Endothelial cell of umbilical vein (primary cell): Measurements from ENCODE around the gene SIAH1. TPM values are rescaled to one million over a fixed set of nuclear protein-coding genes. Genes with fewer than 3 reads are reported as not detected.
"Not testable (repeated sequence)": the region's sequence is repeated elsewhere in the genome, so short reads cannot be mapped to it uniquely, and the experiment has no call there.

Experiments used
- BruUV-seq: library from RNA; stranded (reverse); fragments of 400-500 nt; replicated peaks from 2 replicates; lab custom pipeline; 2021; lab: Mats Ljungman, UMichigan
- CTCF ChIA-PET: fragments of 300-600, 350-600 bp; sonication (Branson Sonifier 250); formaldehyde crosslinking; loops from one replicate; lab custom pipeline; 2021; ENCODE audit warnings: antibody characterized with exemption, inconsistent platforms; lab: Charles Lee
- POLR2A ChIA-PET: fragments of 300-600, 350-600 bp; sonication (Branson Sonifier 250); formaldehyde crosslinking; loops from one replicate; lab custom pipeline; 2021; ENCODE audit warnings: antibody characterized with exemption, inconsistent platforms; lab: Charles Lee
- DNase-seq: peaks from one replicate; pipeline ENCODE4 v3.0.0-alpha.2; 2011; ENCODE audit warnings: low read depth, low spot score
- FAIRE-seq: peaks from 2 replicates; lab custom pipeline; 2011; peaks lifted over from hg19 to GRCh38; lab: Jason Lieb, UNC
- H2AFZ ChIP-seq: 2 replicates; pipeline ENCODE4 v1.6.0; 2012; ENCODE audit warnings: low read depth, low read length, control low read depth, inconsistent platforms
- H3K27ac ChIP-seq: 2 replicates; pipeline ENCODE4 v1.5.1; 2011; ENCODE audit warnings: low read depth, mild to moderate bottlenecking, control low read depth, low read length, moderate library complexity; ENCODE audit not compliant: insufficient read depth
- H3K27me3 ChIP-seq, 2 experiments: 2 replicates each; pipeline versions ENCODE4 v1.6.0 to v1.6.1; 2011; ENCODE audit warnings: low read length in 2 of 2, mixed read lengths in 1 of 2; ENCODE audit not compliant: control insufficient read depth in 2 of 2, insufficient read depth in 2 of 2
- H3K36me3 ChIP-seq, 2 experiments: 2 replicates in 1 of 2; 3 replicates in 1 of 2; pipeline ENCODE4 v1.5.1; 2011; ENCODE audit warnings: low read length in 2 of 2, mild to moderate bottlenecking in 1 of 2, moderate library complexity in 1 of 2; ENCODE audit not compliant: control insufficient read depth in 2 of 2, insufficient read depth in 2 of 2; ENCODE audit errors: extremely low read depth in 1 of 2
- H3K4me1 ChIP-seq: 3 replicates; pipeline ENCODE4 v1.5.1; 2011; ENCODE audit warnings: mild to moderate bottlenecking, low read length; ENCODE audit not compliant: control insufficient read depth, insufficient read depth; ENCODE audit errors: extremely low read depth
- H3K4me2 ChIP-seq: 2 replicates; pipeline ENCODE4 v1.6.1; 2011; ENCODE audit warnings: low read length, control low read depth, mixed read lengths; ENCODE audit not compliant: insufficient read depth
- H3K4me3 ChIP-seq, 3 experiments: fragments of 200-600 bp in 1 of 3; sonication (generic), shearing (Covaris generic) in 1 of 3; replicated peaks in 1 of 3; 2 replicates each; pipeline ENCODE4 v1.5.1; 2011 to 2016; ENCODE audit warnings: control low read depth in 3 of 3, low read length in 3 of 3, mild to moderate bottlenecking in 2 of 3, inconsistent platforms in 1 of 3, low read depth in 1 of 3, moderate library complexity in 1 of 3; ENCODE audit not compliant: insufficient read depth in 1 of 3
- H3K79me2 ChIP-seq: 2 replicates; pipeline ENCODE4 v1.6.0; 2012; ENCODE audit warnings: low read length, inconsistent platforms; ENCODE audit not compliant: control insufficient read depth, insufficient read depth
- H3K9ac ChIP-seq: replicated peaks from 2 replicates; pipeline ENCODE3; 2011; ENCODE audit warnings: low read length, control low read depth; ENCODE audit not compliant: insufficient read depth; ENCODE audit errors: extremely low read depth
- H3K9me1 ChIP-seq: replicated peaks from 3 replicates; pipeline ENCODE4 v1.6.0; 2011; ENCODE audit warnings: mild to moderate bottlenecking, low read length; ENCODE audit not compliant: control insufficient read depth, insufficient read depth; ENCODE audit errors: extremely low read depth
- H3K9me3 ChIP-seq: replicated peaks from 2 replicates; pipeline ENCODE4 v1.5.1; 2012; ENCODE audit warnings: low read length, inconsistent platforms; ENCODE audit not compliant: control insufficient read depth, insufficient read depth
- H4K20me1 ChIP-seq: replicated peaks from 2 replicates; pipeline ENCODE3; 2011; ENCODE audit warnings: mild to moderate bottlenecking, low read length; ENCODE audit not compliant: control insufficient read depth, insufficient read depth; ENCODE audit errors: extremely low read depth
- CTCF ChIP-seq, 2 donors: IDR thresholded peaks; 1 replicate in 1 of 2; 2 replicates in 1 of 2; pipeline ENCODE4 v1.5.1; 2011; ENCODE audit warnings: low read length in 2 of 2, mild to moderate bottlenecking in 2 of 2, moderate library complexity in 2 of 2, control low read depth in 1 of 2, inconsistent platforms in 1 of 2, low read depth in 1 of 2; ENCODE audit not compliant: insufficient read depth in 1 of 2; ENCODE audit errors: extremely low read depth in 1 of 2
- EZH2 ChIP-seq: IDR thresholded peaks from 2 replicates; pipeline ENCODE4 v1.6.1; 2012; ENCODE audit warnings: borderline replicate concordance, low read depth, mild to moderate bottlenecking, moderate library complexity, low read length, inconsistent platforms; ENCODE audit not compliant: severe bottlenecking
- FOS ChIP-seq: IDR thresholded peaks from 2 replicates; pipeline ENCODE4 v1.6.1; 2011; ENCODE audit warnings: mild to moderate bottlenecking, low read length, moderate library complexity, borderline replicate concordance; ENCODE audit not compliant: insufficient read depth
- GATA2 ChIP-seq: IDR thresholded peaks from 2 replicates; pipeline ENCODE4 v1.7.0; 2011; ENCODE audit warnings: low read depth, mild to moderate bottlenecking, moderate library complexity, mixed read lengths, low read length; ENCODE audit not compliant: insufficient read length, insufficient read depth
- JUN ChIP-seq: IDR thresholded peaks from 2 replicates; pipeline ENCODE4 v1.6.1; 2011; ENCODE audit warnings: borderline replicate concordance, low read depth; ENCODE audit not compliant: insufficient read length, insufficient read depth
- MAX ChIP-seq: IDR thresholded peaks from 2 replicates; pipeline ENCODE4 v1.6.1; 2011; ENCODE audit not compliant: insufficient read depth, insufficient read length
- MYC ChIP-seq: IDR thresholded peaks from one replicate; pipeline ENCODE4 v1.6.1; 2011; ENCODE audit warnings: mild to moderate bottlenecking, low read depth, low read length
- dilution Hi-C: fragments of 300-500 bp; cut with MboI; formaldehyde crosslinking; loops from one replicate; pipeline ENCODE4 v1.15.0; 2019; ENCODE audit warnings: low sequenced_read_pairs; ENCODE audit not compliant: extremely low pct_ligation_motif_present
- intact Hi-C: fragments of 100-400 bp; cut with micrococcal nuclease; formaldehyde crosslinking; loops from one replicate; pipeline ENCODE4 v1.10.0; 2022
- polyA plus RNA-seq, 4 experiments: library from polyadenylated mRNA; depleted of rRNA in 3 of 4; stranded (reverse) in 3 of 4; unstranded in 1 of 4; fragments of >200 nt; gene quantifications; 2 replicates each; pipeline versions ENCODE4 v1.2.1 to v1.2.3, GENCODE V29; 2011 to 2012; ENCODE audit warnings: missing spikeins in 1 of 4
- total RNA-seq: library from RNA; stranded (reverse); gene quantifications from 2 replicates; pipeline ENCODE4 v1.2.3, GENCODE V29; 2021

The SIAH1 gene
- total and polyA plus RNA-seq, 2 donors (not counting 3 experiments of a cell fraction or from before 2014, with no cell fraction given) = 14.4 to 19.9 TPM

- H3K36me3 ChIP-seq = no peaks in the 10 kb centered on the region
- DNase-seq (no peak), FAIRE-seq (no peak)
- no peaks in the 10 kb centered on the region for H3K9me3 ChIP-seq
- peaks cover 10% of the 10 kb centered on the region for H3K4me1 ChIP-seq
- peaks cover 15% of the 10 kb centered on the region for H4K20me1 ChIP-seq
- no peak overlapping the region for H3K9ac ChIP-seq
- ChIA-PET POLR2A (no interaction called here), CTCF (interaction anchor here (1.0 to 1.8 kb wide), 4 partner anchors 9 to 244 kb away, joined by 4 to 8 read pairs (median 4); no protein-coding TSS in a partner anchor)
- no peaks in the 10 kb centered on the region for H3K27me3 ChIP-seq
- intact Hi-C loops (no loop called here), dilution Hi-C loops (no loop called here)
- H3K9me1 ChIP-seq = no peaks in the 10 kb centered on the region
- TF ChIP-seq MYC (no peak), FOS (no peak)
- no peak overlapping the region for H3K27ac ChIP-seq
- H3K4me3 ChIP-seq = no peak overlapping the region
- no TSS peak for BruUV-seq
- no peak overlapping the region for H2AFZ ChIP-seq
- H3K4me2 ChIP-seq = no peak overlapping the region
- H3K79me2 ChIP-seq = peaks cover 97% of the 10 kb centered on the region
Observed at GRCh38 chr16:48378836-48379235, 6.4 kb downstream of the SIAH1 start.

DNA sequence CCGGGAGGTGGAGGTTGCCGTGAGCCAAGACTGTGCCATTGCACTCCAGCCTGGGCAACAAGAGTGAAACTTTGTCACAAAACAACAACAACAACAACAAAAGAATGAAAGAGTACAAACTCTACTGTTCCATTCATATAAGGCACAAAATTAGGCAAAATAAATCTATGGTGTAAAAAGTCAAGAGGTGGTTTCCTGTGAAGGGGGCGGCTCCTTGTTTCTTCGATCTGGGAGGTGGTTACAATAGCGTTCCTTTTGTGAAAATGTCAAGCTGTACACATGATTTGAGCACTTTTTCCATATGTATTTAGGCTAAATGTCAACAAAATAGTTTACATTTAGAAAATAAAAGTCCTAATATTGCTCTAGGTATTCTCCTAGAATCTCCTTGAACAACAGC is 6.9 kb downstream of the SIAH1 start:
- Histone ChIP-seq H3K36me3 (no peaks in the 10 kb centered on the region), H3K27me3 (no peaks in the 10 kb centered on the region), H4K20me1 (peaks cover 21% of the 10 kb centered on the region), H3K9me3 (no peaks in the 10 kb centered on the region), H3K4me3 (no peak overlapping the region), H3K4me2 (no peak overlapping the region), H3K27ac (no peak overlapping the region), H2AFZ (no peak overlapping the region), H3K9ac (no peak overlapping the region), H3K9me1 (no peaks in the 10 kb centered on the region), H3K4me1 (peaks cover 5% of the 10 kb centered on the region), H3K79me2 (peaks cover 97% of the 10 kb centered on the region)
- DNase-seq (no peak), FAIRE-seq (no peak)
- dilution Hi-C loops (no loop called here), intact Hi-C loops (no loop called here)
- TF ChIP-seq EZH2 (no peak), CTCF (IDR thresholded peaks at IDR 0.05; ENCODE audit: extremely low read depth in 1 of 2, insufficient read depth in 1 of 2, low read depth in 1 of 2, low read length in 2 of 2) (no peak), MYC (no peak), MAX (no peak), GATA2 (no peak), JUN (no peak)
- CTCF ChIA-PET = interaction anchor here (1.0 to 1.8 kb wide), 4 partner anchors 9 to 245 kb away, joined by 4 to 8 read pairs (median 4); no protein-coding TSS in a partner anchor
- POLR2A ChIA-PET = no interaction called here
- BruUV-seq = no TSS peak

DNA sequence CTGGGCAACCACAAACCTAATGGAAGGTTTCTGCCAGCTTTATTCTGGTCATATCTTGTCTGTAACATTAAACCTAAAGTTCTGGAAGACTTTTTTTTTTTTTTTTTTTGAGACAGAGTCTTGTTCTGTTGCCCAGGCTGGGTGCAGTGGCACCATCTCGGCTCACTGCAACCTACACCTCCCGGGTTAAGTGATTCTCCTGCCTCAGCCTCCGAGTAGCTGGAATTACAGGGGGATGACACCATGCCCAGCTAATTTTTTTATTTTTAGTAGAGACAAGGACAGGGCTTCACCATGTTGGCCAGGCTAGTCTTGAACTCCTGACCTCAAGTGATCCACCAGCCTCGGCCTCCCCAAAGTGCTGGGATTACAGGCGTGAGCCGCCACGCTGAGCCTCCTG is 7.9 kb downstream of the SIAH1 start:
- H4K20me1 ChIP-seq = peaks cover 21% of the 10 kb centered on the region
- POLR2A ChIA-PET, DNase-seq: not testable (repeated sequence)

More for the DNA sequence above, 7.9 kb downstream of the SIAH1 start:
- H3K4me2 ChIP-seq, H3K36me3 ChIP-seq, dilution Hi-C loops, H3K9me3 ChIP-seq, H3K9ac ChIP-seq, H3K27me3 ChIP-seq, H3K9me1 ChIP-seq, H3K27ac ChIP-seq, BruUV-seq, FAIRE-seq, H3K4me1 ChIP-seq, H2AFZ ChIP-seq, H3K4me3 ChIP-seq, intact Hi-C loops: not testable (repeated sequence)
- CTCF ChIA-PET = interaction anchor here (1.4 to 1.8 kb wide), 3 partner anchors 12 to 253 kb away, joined by 3 to 8 read pairs (median 4); no protein-coding TSS in a partner anchor
- peaks cover 97% of the 10 kb centered on the region for H3K79me2 ChIP-seq
